Activated T-helper 2 cell treated with anti-CD3 and anti-CD28 coated beads, Interferon-gamma antibody, Interleukin-2, Interleukin-4, amounts not matched to agents 10 μg/mL and 5 μg/mL and 100 μg/mL, durations not matched to agents 14 hours and 24 hours and 36 hours (primary cell): ENCODE data around the gene RIMS4. TPM values are rescaled to one million over a fixed set of nuclear protein-coding genes. Genes with fewer than 3 reads are reported as not detected.

Experiments used
- DNase-seq: peaks from one replicate; pipeline ENCODE4 v3.0.0; 2021; ENCODE audit warnings: low spot score
- H3K27ac Mint-ChIP-seq: one replicate; pipeline ENCODE4 v1.8.0; 2021; ENCODE audit warnings: mixed read lengths
- H3K27me3 Mint-ChIP-seq: one replicate; pipeline ENCODE4 v1.8.0; 2021; ENCODE audit warnings: low read depth, mixed read lengths
- H3K36me3 Mint-ChIP-seq: one replicate; pipeline ENCODE4 v1.8.0; 2021; ENCODE audit warnings: low read depth, mixed read lengths
- H3K4me1 Mint-ChIP-seq: one replicate; pipeline ENCODE4 v1.8.0; 2021; ENCODE audit warnings: low read depth, mixed read lengths
- H3K4me3 Mint-ChIP-seq: one replicate; pipeline ENCODE4 v1.8.0; 2021; ENCODE audit warnings: low read depth, mild to moderate bottlenecking, moderate library complexity, mixed read lengths
- H3K9me3 Mint-ChIP-seq: one replicate; pipeline ENCODE4 v1.8.0; 2021; ENCODE audit warnings: mixed read lengths
- intact Hi-C: fragments of 100-400 bp; cut with micrococcal nuclease; formaldehyde crosslinking; loops from one replicate; pipeline ENCODE4 v1.15.1; 2023
- total RNA-seq: library from RNA; stranded (reverse); gene quantifications from 2 replicates; pipeline ENCODE4 v1.2.3, GENCODE V29; 2022

Gene RIMS4
- total RNA-seq, 1 donor from 2014 or later, result not detected

- DNase-seq, result no peak
- Mint-ChIP-seq H3K27me3 (no peaks in the 10 kb centered on the region), H3K4me3 (no peak overlapping the region), H3K27ac (no peak overlapping the region), H3K4me1 (no peaks in the 10 kb centered on the region), H3K36me3 (no peaks in the 10 kb centered on the region), H3K9me3 (no peaks in the 10 kb centered on the region)
- intact Hi-C loops, result no loop called here
Measured at GRCh38 chr20:44784688-44785087, 25.7 kb downstream of the RIMS4 start.

GRCh38 chr20:44781791-44782190, 28.6 kb downstream of the RIMS4 start:
- no peaks in the 10 kb centered on the region for H3K36me3 Mint-ChIP-seq
- H3K9me3 Mint-ChIP-seq, result no peaks in the 10 kb centered on the region
- H3K4me3 Mint-ChIP-seq, result no peak overlapping the region
- H3K27ac Mint-ChIP-seq, result no peak overlapping the region
- H3K4me1 Mint-ChIP-seq, result no peaks in the 10 kb centered on the region
- H3K27me3 Mint-ChIP-seq, result no peaks in the 10 kb centered on the region
- DNase-seq, result no peak
- intact Hi-C loops, result no loop called here

- intact Hi-C loops, result no loop called here
- Mint-ChIP-seq H3K27ac (no peak overlapping the region), H3K36me3 (no peaks in the 10 kb centered on the region), H3K27me3 (no peaks in the 10 kb centered on the region), H3K9me3 (no peaks in the 10 kb centered on the region), H3K4me1 (no peaks in the 10 kb centered on the region), H3K4me3 (no peak overlapping the region)
- no peak for DNase-seq
Measured at GRCh38 chr20:44781118-44781517, 29.2 kb downstream of the RIMS4 start.

- Mint-ChIP-seq H3K4me3 (no peak overlapping the region), H3K27me3 (no peaks in the 10 kb centered on the region), H3K9me3 (no peaks in the 10 kb centered on the region), H3K36me3 (no peaks in the 10 kb centered on the region), H3K4me1 (no peaks in the 10 kb centered on the region), H3K27ac (no peak overlapping the region)
- intact Hi-C loops, result no loop called here
- peak; percentile 15 for DNase-seq
Measured at GRCh38 chr20:44780226-44780625, 30.1 kb downstream of the RIMS4 start.

GRCh38 chr20:44776980-44777379, 33.4 kb downstream of the RIMS4 start:
- Mint-ChIP-seq H3K4me3 (no peak overlapping the region), H3K9me3 (no peaks in the 10 kb centered on the region), H3K36me3 (no peaks in the 10 kb centered on the region), H3K27me3 (no peaks in the 10 kb centered on the region), H3K27ac (no peak overlapping the region), H3K4me1 (no peaks in the 10 kb centered on the region)
- no peak for DNase-seq
- intact Hi-C loops, result no loop called here

- no peaks in the 10 kb centered on the region for H3K36me3 Mint-ChIP-seq
- H3K27ac Mint-ChIP-seq, result no peak overlapping the region
- DNase-seq, result no peak
- H3K27me3 Mint-ChIP-seq, result peaks cover 2% of the 10 kb centered on the region
- H3K9me3 Mint-ChIP-seq, result no peaks in the 10 kb centered on the region
- H3K4me1 Mint-ChIP-seq, result no peaks in the 10 kb centered on the region
- intact Hi-C loops, result no loop called here
- H3K4me3 Mint-ChIP-seq, result no peak overlapping the region
Measured at GRCh38 chr20:44773070-44773829, 37.1 kb downstream of the RIMS4 start.

GRCh38 chr20:44772636-44773035, 37.7 kb downstream of the RIMS4 start:
- no peak overlapping the region for H3K27ac Mint-ChIP-seq
- intact Hi-C loops, result no loop called here
- no peak overlapping the region for H3K4me3 Mint-ChIP-seq
- DNase-seq, result no peak
- H3K9me3 Mint-ChIP-seq, result no peaks in the 10 kb centered on the region
- no peaks in the 10 kb centered on the region for H3K4me1 Mint-ChIP-seq
- H3K36me3 Mint-ChIP-seq, result no peaks in the 10 kb centered on the region
- peaks cover 2% of the 10 kb centered on the region for H3K27me3 Mint-ChIP-seq

- no peak overlapping the region for H3K27ac Mint-ChIP-seq
- no peak for DNase-seq
- no peaks in the 10 kb centered on the region for H3K4me1 Mint-ChIP-seq
- H3K4me3 Mint-ChIP-seq, result no peak overlapping the region
- H3K27me3 Mint-ChIP-seq, result peaks cover 2% of the 10 kb centered on the region
- no peaks in the 10 kb centered on the region for H3K9me3 Mint-ChIP-seq
- intact Hi-C loops, result no loop called here
- no peaks in the 10 kb centered on the region for H3K36me3 Mint-ChIP-seq
Measured at GRCh38 chr20:44771172-44771535, 39.2 kb downstream of the RIMS4 start.

GRCh38 chr20:44770484-44771171, 39.7 kb downstream of the RIMS4 start:
- intact Hi-C loops, result no loop called here
- H3K4me1 Mint-ChIP-seq, result no peaks in the 10 kb centered on the region
- H3K27me3 Mint-ChIP-seq, result peaks cover 2% of the 10 kb centered on the region

GRCh38 chr20:44769481-44769863, 40.9 kb downstream of the RIMS4 start:
- Mint-ChIP-seq H3K27me3 (peaks cover 2% of the 10 kb centered on the region), H3K36me3 (no peaks in the 10 kb centered on the region), H3K9me3 (no peaks in the 10 kb centered on the region), H3K4me3 (no peak overlapping the region), H3K27ac (no peak overlapping the region), H3K4me1 (no peaks in the 10 kb centered on the region)
- intact Hi-C loops, result no loop called here
- no peak for DNase-seq

More at GRCh38 chr20:44770484-44771171, 39.7 kb downstream of the RIMS4 start:
- Mint-ChIP-seq H3K36me3 (no peaks in the 10 kb centered on the region), H3K27ac (no peak overlapping the region), H3K4me3 (no peak overlapping the region), H3K9me3 (no peaks in the 10 kb centered on the region)
- DNase-seq, result no peak

GRCh38 chr20:44768854-44769480, 41.4 kb downstream of the RIMS4 start:
- Mint-ChIP-seq H3K9me3 (no peaks in the 10 kb centered on the region), H3K36me3 (no peaks in the 10 kb centered on the region), H3K27me3 (peaks cover 2% of the 10 kb centered on the region), H3K4me1 (no peaks in the 10 kb centered on the region), H3K4me3 (no peak overlapping the region), H3K27ac (no peak overlapping the region)
- intact Hi-C loops, result no loop called here
- no peak for DNase-seq

GRCh38 chr20:44768256-44768655, 42.1 kb downstream of the RIMS4 start:
- intact Hi-C loops, result no loop called here
- no peak overlapping the region for H3K4me3 Mint-ChIP-seq
- H3K27me3 Mint-ChIP-seq, result peaks cover 2% of the 10 kb centered on the region

GRCh38 chr20:44765701-44766347, 44.5 kb downstream of the RIMS4 start:
- no peak overlapping the region for H3K4me3 Mint-ChIP-seq
- no peaks in the 10 kb centered on the region for H3K36me3 Mint-ChIP-seq
- H3K27ac Mint-ChIP-seq, result no peak overlapping the region
- intact Hi-C loops, result no loop called here
- DNase-seq, result no peak
- H3K27me3 Mint-ChIP-seq, result peaks cover 2% of the 10 kb centered on the region
- no peaks in the 10 kb centered on the region for H3K9me3 Mint-ChIP-seq
- H3K4me1 Mint-ChIP-seq, result no peaks in the 10 kb centered on the region

More at GRCh38 chr20:44768256-44768655, 42.1 kb downstream of the RIMS4 start:
- Mint-ChIP-seq H3K27ac (no peak overlapping the region), H3K36me3 (no peaks in the 10 kb centered on the region), H3K9me3 (no peaks in the 10 kb centered on the region), H3K4me1 (no peaks in the 10 kb centered on the region)
- no peak for DNase-seq
